ENCODE results near the gene RBL1. TPM values are rescaled to one million over a fixed set of nuclear protein-coding genes. Genes with fewer than 3 reads are reported as not detected.

The RBL1 gene
- total and polyA plus RNA-seq, 2 of the 4 experiments (the other 2 are of a cell fraction) = 3.3 to 7.5 TPM

- no peak overlapping the region for H3K56ac ChIP-seq (ENCODE audit: extremely low read depth, insufficient read depth, low read length)
- ChIA-PET POLR2A (ENCODE audit: unreplicated experiment) (no interaction called here), CTCF (no interaction called here)
- no peak overlapping the region for H3K4ac ChIP-seq (ENCODE audit: low read depth, low read length)
- H3K18ac ChIP-seq (ENCODE audit: low read depth, low read length) = no peak overlapping the region
- peaks cover 7% of the 10 kb centered on the region for H3K27me3 ChIP-seq (ENCODE audit: control insufficient read depth, insufficient read depth, low read length)
- no peak overlapping the region for H2BK20ac ChIP-seq (ENCODE audit: low read depth, low read length)
- H4K8ac ChIP-seq (ENCODE audit: low read depth in 2 of 2, low read length in 2 of 2) = no peak overlapping the region
- no peak overlapping the region for H3K14ac ChIP-seq (replicated peaks; ENCODE audit: low read depth, low read length)
- H3K79me1 ChIP-seq (ENCODE audit: low read depth in 1 of 2, low read length in 2 of 2) = no peaks in the 10 kb centered on the region
- H4K91ac ChIP-seq (ENCODE audit: insufficient read depth, low read depth, low read length) = no peak overlapping the region
- no peak overlapping the region for H2BK120ac ChIP-seq (ENCODE audit: low read depth, low read length)
- H2BK15ac ChIP-seq (ENCODE audit: low read depth, low read length) = no peak overlapping the region
- 96% methylated on average over 2 of the region's 2 CpGs; no CpG with 5 or more reads in 1 of the 2 experiments for WGBS, 2 experiments (ENCODE audit: extremely low coverage in 2 of 2, insufficient read length in 1 of 2)
- H3K4me2 ChIP-seq (ENCODE audit: low read depth, low read length) = no peak overlapping the region
- no peak overlapping the region for H2AFZ ChIP-seq (replicated peaks; ENCODE audit: low read length, poor library complexity)
- H3K9me1 ChIP-seq (ENCODE audit: insufficient read depth, low read length) = no peaks in the 10 kb centered on the region
- in situ Hi-C loops (cut with MboI; ENCODE audit: low sequenced_read_pairs) (no loop called here), intact Hi-C loops (cut with micrococcal nuclease) (no loop called here), dilution Hi-C loops (cut with HindIII; ENCODE audit: low sequenced_read_pairs, unreplicated experiment) (no loop called here)
- H3K23ac ChIP-seq (ENCODE audit: low read depth, low read length) = no peak overlapping the region
- H2AK5ac ChIP-seq (ENCODE audit: low read depth, low read length) = no peak overlapping the region
- H2AK9ac ChIP-seq (replicated peaks; ENCODE audit: low read depth, low read length, poor library complexity) = no peak overlapping the region
- no peak for TF ChIP-seq CEBPB (IDR thresholded peaks at IDR 0.05; ENCODE audit: low read depth, low read length)
- no peak for TF ChIP-seq RCOR1 (IDR thresholded peaks at IDR 0.05; ENCODE audit: insufficient replicate concordance, low read length)
- TF ChIP-seq SMC3 (IDR thresholded peaks at IDR 0.05; ENCODE audit: low read depth, low read length) = no peak
- TF ChIP-seq NFE2L2 (IDR thresholded peaks at IDR 0.05; ENCODE audit: low read depth, low read length) = no peak
- TF ChIP-seq MXI1 (IDR thresholded peaks at IDR 0.05; ENCODE audit: borderline replicate concordance, low read depth, low read length) = no peak
- no peak for TF ChIP-seq BHLHE40 (IDR thresholded peaks at IDR 0.05; ENCODE audit: low read depth, low read length)
- H4K20me1 ChIP-seq (ENCODE audit: insufficient read depth, low read length) = no peaks in the 10 kb centered on the region
- no peaks in the 10 kb centered on the region for H3K4me1 ChIP-seq (ENCODE audit: control insufficient read depth, insufficient read depth, low read length)
- H3K27ac ChIP-seq (ENCODE audit: insufficient read depth, low read length) = no peak overlapping the region
- ATAC-seq (ENCODE audit: low read depth) (no peak), DNase-seq (no peak)
- H3K4me3 ChIP-seq (ENCODE audit: insufficient read depth, low read depth, low read length) = no peak overlapping the region
- H3K9ac ChIP-seq (ENCODE audit: low read depth, low read length) = no peak overlapping the region
- H4K5ac ChIP-seq (ENCODE audit: low read depth, low read length) = no peak overlapping the region
- H3K9me3 ChIP-seq (ENCODE audit: control insufficient read depth, insufficient read depth, low read length) = no peaks in the 10 kb centered on the region
- no peaks in the 10 kb centered on the region for H3K36me3 ChIP-seq (ENCODE audit: control insufficient read depth, insufficient read depth, low read length)
- BruUV-seq (replicated peaks) = no TSS peak
- H2BK5ac ChIP-seq (ENCODE audit: low read depth, low read length, poor library complexity, severe bottlenecking) = no peak overlapping the region
These were observed 38.2 kb upstream of the RBL1 start for GRCh38 chr20:37133952-37134351.

All from IMR-90 (cell line).